HCEC 1CT (cell line): ENCODE results near the gene MAP7D1.

Experiments
- DNase-seq: peaks from one replicate; pipeline ENCODE4 v3.0.0-alpha.2; 2017

The MAP7D1 gene

GRCh38 chr1:36155408-36156328 lies at the start of gene MAP7D1:
Gene MAP7D1, plus strand, starts transcription at chr1:36156160. Its CDS starts 258 bp downstream, at chr1:36156418.
- DNase-seq = peak; percentile 85

GRCh38 chr1:36106269-36106668 lies 49.7 kb upstream of the MAP7D1 start:
- no peak for DNase-seq

- DNase-seq = no peak
Observed at GRCh38 chr1:36107394-36107793, 48.6 kb upstream of the MAP7D1 start.

GRCh38 chr1:36108314-36108713 lies 47.6 kb upstream of the MAP7D1 start:
- no peak for DNase-seq

- DNase-seq = peak; percentile 53
Observed at GRCh38 chr1:36109041-36109679, 46.8 kb upstream of the MAP7D1 start.

- no peak for DNase-seq
Observed at GRCh38 chr1:36111151-36111550, 44.8 kb upstream of the MAP7D1 start.

GRCh38 chr1:36112823-36113222 lies 43.1 kb upstream of the MAP7D1 start:
- DNase-seq = no peak

- no peak for DNase-seq
Observed at GRCh38 chr1:36114371-36114770, 41.6 kb upstream of the MAP7D1 start.

GRCh38 chr1:36115200-36115669 lies 40.7 kb upstream of the MAP7D1 start:
- DNase-seq = no peak

- DNase-seq = no peak
Observed at GRCh38 chr1:36115931-36116330, 40.0 kb upstream of the MAP7D1 start.

- no peak for DNase-seq
Observed at GRCh38 chr1:36116901-36117300, 39.1 kb upstream of the MAP7D1 start.

- DNase-seq = no peak
Observed at GRCh38 chr1:36118447-36119204, 37.3 kb upstream of the MAP7D1 start.

GRCh38 chr1:36119456-36119855 lies 36.5 kb upstream of the MAP7D1 start:
- DNase-seq = no peak

- DNase-seq = no peak
Observed at GRCh38 chr1:36122062-36123030, 33.6 kb upstream of the MAP7D1 start.

GRCh38 chr1:36123356-36123755 lies 32.6 kb upstream of the MAP7D1 start:
- DNase-seq = no peak

GRCh38 chr1:36124404-36125128 lies 31.4 kb upstream of the MAP7D1 start:
- no peak for DNase-seq

GRCh38 chr1:36125129-36125991 lies 30.6 kb upstream of the MAP7D1 start, which contains the start of gene COL8A2:
Gene COL8A2, minus strand, starts transcription at chr1:36125222. Its CDS starts 24,980 bp downstream, at chr1:36100242.
- DNase-seq = no peak

GRCh38 chr1:36126005-36126716 lies 29.8 kb upstream of the MAP7D1 start:
- DNase-seq = no peak

GRCh38 chr1:36126797-36127500 lies 29.0 kb upstream of the MAP7D1 start:
- no peak for DNase-seq
